Cerebellar cortex (tissue), 1 donor: ENCODE data around the gene PAXX.

Experiments used
- DNase-seq: peaks from one replicate; pipeline ENCODE4 v3.0.0-alpha.2; 2015; ENCODE audit warnings: low spot score

Gene PAXX

GRCh38 chr9:136991993-136992818 lies at the start of gene PAXX:
TSS of gene PAXX (plus strand) at chr9:136992422. CDS start at chr9:136992444, 22 bp downstream.
- DNase-seq = peak; percentile 89

GRCh38 chr9:136942881-136943230 lies 49.4 kb upstream of the PAXX start:
- no peak for DNase-seq

- no peak for DNase-seq
Observed at GRCh38 chr9:136943291-136944211, 48.7 kb upstream of the PAXX start.

- no peak for DNase-seq
Observed at GRCh38 chr9:136944212-136944518, 48.1 kb upstream of the PAXX start.

- DNase-seq = peak; percentile 87
Observed at GRCh38 chr9:136944519-136945332, 47.5 kb upstream of the PAXX start, which contains the start of the genes C8G and FBXW5. TSS of gene C8G (plus strand) at chr9:136945243. CDS start at chr9:136945321, 78 bp downstream. TSS of gene FBXW5 (minus strand) at chr9:136944738. CDS start at chr9:136944083, 655 bp downstream.

- no peak for DNase-seq
Observed at GRCh38 chr9:136945333-136946227, 46.6 kb upstream of the PAXX start.

- no peak for DNase-seq
Observed at GRCh38 chr9:136946228-136947027, 45.8 kb upstream of the PAXX start.

GRCh38 chr9:136947028-136947891 lies 45.0 kb upstream of the PAXX start:
- peak; percentile 70 for DNase-seq

- DNase-seq = peak; percentile 67
Observed at GRCh38 chr9:136947955-136948510, 44.2 kb upstream of the PAXX start.

- DNase-seq = no peak
Observed at GRCh38 chr9:136949239-136949816, 42.9 kb upstream of the PAXX start.

GRCh38 chr9:136949817-136950655 lies 42.2 kb upstream of the PAXX start:
- DNase-seq = peak; percentile 97

GRCh38 chr9:136950656-136951276 lies 41.5 kb upstream of the PAXX start:
- DNase-seq = no peak

GRCh38 chr9:136951541-136952320 lies 40.5 kb upstream of the PAXX start, which contains the start of gene LCN12:
TSS of gene LCN12 (plus strand) at chr9:136952273. CDS start at chr9:136952328, 55 bp downstream.
- DNase-seq = no peak

GRCh38 chr9:136952321-136952850 lies 39.8 kb upstream of the PAXX start:
- no peak for DNase-seq

- no peak for DNase-seq
Observed at GRCh38 chr9:136952876-136953770, 39.1 kb upstream of the PAXX start.
